Esophagus squamous epithelium (tissue), 5 donors: ENCODE measurements around the gene SYP. TPM values are rescaled to one million over a fixed set of nuclear protein-coding genes. Genes with fewer than 3 reads are reported as not detected.
A peak's percentile ranks its signal among the peaks of the same experiment; 100 is the strongest.

Source experiments
- DNase-seq: peaks from one replicate; lab custom pipeline; 2025; lab: John Stamatoyannopoulos, UW
- H3K27ac ChIP-seq, 4 donors: fragments of 200-600 bp; sonication (generic); one replicate each; pipeline ENCODE4 v1.5.1; 2016 to 2019; ENCODE audit warnings: mild to moderate bottlenecking in 1 of 4
- H3K27me3 ChIP-seq, 4 donors: fragments of 200-600 bp; sonication (generic); 1 replicate in 3 of 4; 2 replicates in 1 of 4; pipeline versions ENCODE4 v1.5.1 to v1.6.0; 2017 to 2021; ENCODE audit warnings: antibody characterized with exemption in 1 of 4
- H3K36me3 ChIP-seq, 3 donors: fragments of 200-600 bp; sonication (generic); one replicate each; pipeline ENCODE4 v1.5.1; 2016 to 2019
- H3K4me1 ChIP-seq, 3 donors: fragments of 200-600 bp; sonication (generic); one replicate each; pipeline ENCODE4 v1.5.1; 2017 to 2019
- H3K4me3 ChIP-seq, 4 donors: fragments of 200-600 bp; sonication (generic); 1 replicate in 3 of 4; 2 replicates in 1 of 4; pipeline ENCODE4 v1.5.1; 2016 to 2019; ENCODE audit warnings: mild to moderate bottlenecking in 2 of 4, moderate library complexity in 1 of 4
- H3K9me3 ChIP-seq, 3 donors: fragments of 200-600 bp; sonication (generic); one replicate each; pipeline ENCODE4 v1.5.1; 2016 to 2019
- CTCF ChIP-seq, 6 experiments: fragments of 450-650 bp in 4 of 6; fragments of 200-600 bp in 2 of 6; sonication (generic) in 2 of 6; IDR thresholded peaks; one replicate each; pipeline ENCODE4 v1.5.1; 2016 to 2019; ENCODE audit warnings: antibody characterized with exemption in 6 of 6, mild to moderate bottlenecking in 4 of 6, moderate library complexity in 4 of 6
- POLR2A ChIP-seq, 4 donors: fragments of 450-650 bp; IDR thresholded peaks; one replicate each; pipeline ENCODE4 v1.6.1; 2017; ENCODE audit warnings: antibody characterized with exemption in 4 of 4, mild to moderate bottlenecking in 4 of 4, moderate library complexity in 3 of 4
- WGBS, 2 donors: methylation state at CpG; one replicate each; pipeline ENCODE4 v1.1.5; 2018; 5-methylcytosine and 5-hydroxymethylcytosine counted together
- intact Hi-C: fragments of 100-400 bp; cut with DNase I; formaldehyde crosslinking; loops from one replicate; pipeline ENCODE4 v1.15.0; 2022
- total RNA-seq, 4 donors: library from RNA; depleted of rRNA; stranded (reverse); fragments of >200 nt; gene quantifications; one replicate each; pipeline ENCODE4 v1.1.0, GENCODE V29; 2016
- donor health status: DM: yes; HTN: yes; CAD: no.

Gene SYP
- total RNA-seq, 4 donors from 2014 or later = 0.15 to 0.57 (median 0.37) TPM

DNA sequence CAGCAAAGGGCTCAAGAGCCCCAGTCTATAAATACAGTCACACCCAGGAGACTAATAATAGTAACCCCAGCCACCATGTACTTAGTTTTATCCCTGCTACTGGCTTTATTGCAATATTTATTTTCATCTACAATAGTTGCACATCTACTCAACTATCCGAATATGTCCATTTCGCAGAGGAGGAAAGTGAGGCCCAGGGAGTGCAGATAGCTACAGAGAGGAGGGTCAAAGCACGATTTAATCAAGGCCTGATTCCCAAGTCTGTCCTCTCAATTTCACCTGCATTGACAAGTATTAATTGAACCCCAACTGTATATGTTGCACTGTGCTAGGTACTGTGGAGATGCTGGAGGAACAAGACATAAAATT lies 32.3 kb downstream of the SYP start:
- TF ChIP-seq CTCF (IDR thresholded peaks at IDR 0.05) (no peak), POLR2A (IDR thresholded peaks at IDR 0.05) (no peak)
- H3K4me1 ChIP-seq = peaks cover 0 to 58% (median 14%) of the 10 kb centered on the region in 3 donors
- H3K27me3 ChIP-seq = no peaks in the 10 kb centered on the region
- no peak for DNase-seq
- no peaks in the 10 kb centered on the region for H3K9me3 ChIP-seq
- intact Hi-C loops = no loop called here
- H3K27ac ChIP-seq = peak overlapping the region; percentile 89 to 95 (median 90)
- H3K36me3 ChIP-seq = no peaks in the 10 kb centered on the region
- WGBS, 2 donors = 29 to 36% methylated on average over 3 of the region's 3 CpGs
- H3K4me3 ChIP-seq = peak overlapping the region; percentile 39 to 67 (median 49)

DNA sequence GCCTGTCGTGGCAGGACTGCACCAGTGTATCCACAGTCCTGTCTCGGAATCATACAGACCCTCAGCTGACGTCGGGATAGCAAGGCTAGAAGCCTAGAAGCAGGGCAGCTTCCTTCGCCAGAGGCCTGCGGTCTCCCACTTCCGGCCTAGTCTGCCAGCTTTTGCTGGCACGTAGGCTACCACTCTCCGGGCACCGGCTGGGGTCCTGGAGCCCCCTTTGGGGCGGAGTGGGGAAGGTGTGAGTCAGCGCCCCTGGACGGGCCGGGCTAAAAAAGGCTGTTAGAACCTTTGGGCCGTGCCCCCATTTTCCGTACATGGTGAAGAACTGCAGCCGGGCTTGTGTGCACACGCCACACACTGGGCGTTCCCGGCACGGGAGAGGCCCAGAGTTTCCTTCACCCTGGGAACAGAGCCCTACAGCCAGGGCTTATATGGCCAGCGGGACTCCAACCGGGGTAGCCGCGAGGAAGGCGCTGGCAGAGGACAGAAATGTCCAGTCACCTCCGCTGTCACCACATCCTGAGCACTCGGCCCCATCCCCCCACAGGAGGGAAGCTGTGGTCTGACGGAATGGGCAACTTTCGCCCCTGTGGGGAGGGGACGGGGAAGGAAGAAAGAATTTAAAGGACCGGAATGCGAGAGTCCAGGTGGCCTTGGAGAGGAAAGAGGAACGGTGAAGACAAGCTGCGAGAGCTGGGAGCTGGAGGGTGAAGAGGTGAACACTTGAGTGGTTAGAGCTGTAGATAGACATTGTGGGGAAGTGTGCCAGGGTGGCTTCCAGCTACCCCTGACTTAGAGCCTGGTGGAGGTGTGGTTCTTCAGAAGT lies 32.9 kb downstream of the SYP start:
- peaks cover 0 to 57% (median 14%) of the 10 kb centered on the region in 3 donors for H3K4me1 ChIP-seq
- TF ChIP-seq CTCF (IDR thresholded peaks at IDR 0.05) (no peak), POLR2A (IDR thresholded peaks at IDR 0.05) (peak in 2 of 4 donors; percentile 65 to 68)
- DNase-seq = no peak
- H3K9me3 ChIP-seq = no peaks in the 10 kb centered on the region
- 0 to 44% methylated on average over 5 to 23 of the region's 35 CpGs for WGBS, 2 donors
- peak overlapping the region; percentile 89 to 95 (median 90) for H3K27ac ChIP-seq
- intact Hi-C loops = no loop called here
- no peaks in the 10 kb centered on the region for H3K36me3 ChIP-seq
- peak overlapping the region; percentile 39 to 67 (median 49) for H3K4me3 ChIP-seq
- H3K27me3 ChIP-seq = no peaks in the 10 kb centered on the region

GRCh38 chrX:49165901-49166881 lies 33.8 kb downstream of the SYP start:
- H3K27me3 ChIP-seq = no peaks in the 10 kb centered on the region
- DNase-seq = peak; percentile 37
- H3K27ac ChIP-seq = peak overlapping the region; percentile 89 to 95 (median 90)
- peaks cover 0 to 53% (median 14%) of the 10 kb centered on the region in 3 donors for H3K4me1 ChIP-seq
- no peaks in the 10 kb centered on the region for H3K9me3 ChIP-seq
- intact Hi-C loops = no loop called here
- peak overlapping the region; percentile 39 to 67 (median 49) for H3K4me3 ChIP-seq
- TF ChIP-seq POLR2A (IDR thresholded peaks at IDR 0.05) = peak in 1 of 4 donors; percentile 64
- TF ChIP-seq CTCF (IDR thresholded peaks at IDR 0.05) = peak in 5 of 6 experiments; percentile 14 to 43 (median 18)
- H3K36me3 ChIP-seq = no peaks in the 10 kb centered on the region
- WGBS, 2 donors = 5 to 52% methylated on average over 4 to 36 of the region's 61 CpGs

GRCh38 chrX:49164589-49165360 lies 35.2 kb downstream of the SYP start:
- Histone ChIP-seq H3K36me3 (no peaks in the 10 kb centered on the region), H3K9me3 (no peaks in the 10 kb centered on the region), H3K27ac (peak overlapping the region; percentile 89 to 97 (median 93)), H3K4me3 (no peak overlapping the region), H3K4me1 (peaks cover 0 to 50% (median 14%) of the 10 kb centered on the region in 3 donors), H3K27me3 (no peaks in the 10 kb centered on the region)
- intact Hi-C loops = no loop called here
- DNase-seq = no peak
- TF ChIP-seq POLR2A (IDR thresholded peaks at IDR 0.05) (no peak), CTCF (IDR thresholded peaks at IDR 0.05) (no peak)
- 75 to 88% methylated on average over 3 to 6 of the region's 31 CpGs for WGBS, 2 donors
